ENCODE results near the gene PIGR.

DNA sequence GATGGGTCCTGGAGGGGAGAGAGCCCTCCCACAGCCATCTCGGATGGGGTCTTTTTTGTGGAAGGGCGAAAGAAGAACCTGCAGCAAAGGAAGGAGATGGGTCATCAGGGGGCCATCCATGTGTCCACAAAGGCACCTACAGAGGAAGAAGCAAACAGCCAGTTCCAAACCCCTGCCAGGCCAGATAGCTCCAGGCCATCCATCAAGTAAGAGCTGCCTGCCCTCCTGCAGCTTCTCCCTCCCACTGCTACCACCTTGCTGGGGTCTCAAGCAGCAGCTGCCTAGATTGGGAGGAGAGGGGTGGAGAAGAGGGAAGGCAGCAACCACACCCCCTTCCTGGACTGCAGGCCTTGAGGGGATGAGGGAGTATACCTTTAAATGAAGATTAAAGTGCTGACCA lies 19.5 kb upstream of the PIGR start:
- TF ChIP-seq POLR2AphosphoS5 (IDR thresholded peaks at IDR 0.05; ENCODE audit: low read depth, low read length) (no peak), POLR2A (IDR thresholded peaks at IDR 0.05; ENCODE audit: low read depth, low read length) (no peak), PAX5 (IDR thresholded peaks at IDR 0.05; ENCODE audit: insufficient read depth, low read length, severe bottlenecking) (no peak), TAF1 (IDR thresholded peaks at IDR 0.05; ENCODE audit: low read depth, low read length) (no peak)

Measured in GM12891 (cell line).